GM19043 (cell line): Measurements from ENCODE around the gene KIF21A.
"Not testable (repeated sequence)": the region's sequence is repeated elsewhere in the genome, so short reads cannot be mapped to it uniquely, and the experiment has no call there.

Source experiments
- ATAC-seq: cut with Tn5 transposase; IDR thresholded peaks from one replicate; pipeline ENCODE4 v1.9.1; 2021; ENCODE audit warnings: low read depth; ENCODE audit not compliant: unreplicated experiment

Gene KIF21A

GRCh38 chr12:39295593-39295992 lies 147.3 kb downstream of the KIF21A start:
- not testable (repeated sequence) for ATAC-seq

- ATAC-seq = no peak
These were observed 148.2 kb downstream of the KIF21A start for GRCh38 chr12:39294715-39295114.

GRCh38 chr12:39292125-39292630 lies 150.7 kb downstream of the KIF21A start:
- ATAC-seq = no peak

- no peak for ATAC-seq
These were observed 155.1 kb downstream of the KIF21A start for GRCh38 chr12:39287817-39288216.

GRCh38 chr12:39287409-39287808 lies 155.5 kb downstream of the KIF21A start:
- ATAC-seq = no peak

GRCh38 chr12:39278426-39278825 lies 164.5 kb downstream of the KIF21A start:
- no peak for ATAC-seq

- ATAC-seq = no peak
These were observed 165.5 kb downstream of the KIF21A start for GRCh38 chr12:39277416-39277815.

GRCh38 chr12:39275846-39276245 lies 167.1 kb downstream of the KIF21A start:
- ATAC-seq = no peak

GRCh38 chr12:39272871-39273655 lies 169.9 kb downstream of the KIF21A start:
- no peak for ATAC-seq

GRCh38 chr12:39269492-39269891 lies 173.4 kb downstream of the KIF21A start:
- ATAC-seq = no peak

- no peak for ATAC-seq
These were observed 175.0 kb downstream of the KIF21A start for GRCh38 chr12:39267886-39268285.

- ATAC-seq = no peak
These were observed 190.3 kb downstream of the KIF21A start for GRCh38 chr12:39252628-39253027.
